AG08396 (cell line): ENCODE results near the gene UBE2S.

Source experiments
- DNase-seq: peaks from one replicate; pipeline ENCODE4 v3.0.0; 2012; ENCODE audit warnings: low spot score, mixed read lengths

The UBE2S gene

GRCh38 chr19:55362174-55362989 lies 45.2 kb downstream of the UBE2S start:
- no peak for DNase-seq

DNA sequence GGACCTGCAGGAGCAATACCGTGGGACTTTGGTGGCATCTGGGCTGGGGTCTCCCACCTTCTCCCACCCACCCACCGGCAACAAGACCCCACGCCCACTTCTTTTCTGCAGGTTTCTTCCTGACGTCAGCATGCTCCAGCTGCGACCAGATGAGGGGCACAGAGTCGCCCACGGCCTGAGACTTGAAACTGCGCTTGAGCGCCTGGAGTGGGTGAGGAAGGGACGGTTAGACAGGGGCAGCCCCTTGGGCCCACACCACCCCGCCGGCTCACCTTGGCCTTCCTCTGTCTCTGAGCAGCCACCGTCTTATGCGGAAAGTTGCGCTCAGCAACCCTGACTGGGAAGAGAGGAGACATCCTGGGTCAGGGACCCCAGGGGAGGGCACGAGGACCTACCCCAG lies 46.7 kb downstream of the UBE2S start:
- no peak for DNase-seq

DNA sequence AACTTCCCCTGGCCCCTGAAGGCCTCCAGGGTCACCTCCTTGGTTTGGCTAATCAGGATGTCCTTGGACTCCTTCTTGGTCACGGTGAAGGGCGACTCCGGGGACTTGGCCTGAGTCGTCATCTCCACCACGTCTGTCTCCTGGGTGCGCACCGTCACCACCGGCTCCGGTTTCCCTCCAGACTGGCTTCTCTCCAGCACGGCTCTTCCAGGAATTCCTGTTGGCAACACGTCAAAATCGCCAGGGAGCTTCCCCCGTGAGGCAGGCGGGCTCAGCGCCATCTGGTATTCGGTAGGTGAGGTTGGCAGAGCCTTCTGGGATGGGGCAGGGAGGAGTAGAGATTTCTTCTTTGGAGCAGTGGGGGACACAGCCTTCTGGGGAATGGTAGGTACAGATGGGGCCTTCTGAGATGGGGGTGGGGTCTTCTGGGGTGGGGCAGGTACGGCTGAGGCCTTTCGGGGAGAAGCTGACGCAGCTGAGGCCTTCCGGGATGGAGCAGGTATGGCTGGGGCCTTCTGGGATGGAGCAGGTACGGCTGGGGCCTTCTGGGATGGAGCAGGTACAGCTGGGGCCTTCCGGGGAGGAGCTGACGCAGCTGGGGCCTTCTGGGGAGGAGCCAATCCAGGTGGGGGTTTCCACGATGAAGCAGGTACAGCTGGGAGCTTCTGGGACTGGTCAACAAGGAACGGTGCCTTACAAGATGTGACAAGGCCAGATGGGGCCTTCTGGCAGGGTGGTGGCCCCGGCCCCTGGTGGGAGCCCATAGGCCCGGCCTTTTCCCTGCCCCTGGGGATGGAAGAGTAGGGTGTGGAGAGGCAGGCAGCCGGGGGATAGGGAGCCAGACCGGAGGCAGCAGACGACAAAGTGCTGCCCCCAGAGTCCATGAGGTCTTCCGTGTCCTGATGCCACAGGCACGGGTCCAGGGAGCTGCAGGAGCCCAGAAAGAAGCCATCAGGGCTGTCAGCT lies 48.4 kb downstream of the UBE2S start:
- no peak for DNase-seq

DNA sequence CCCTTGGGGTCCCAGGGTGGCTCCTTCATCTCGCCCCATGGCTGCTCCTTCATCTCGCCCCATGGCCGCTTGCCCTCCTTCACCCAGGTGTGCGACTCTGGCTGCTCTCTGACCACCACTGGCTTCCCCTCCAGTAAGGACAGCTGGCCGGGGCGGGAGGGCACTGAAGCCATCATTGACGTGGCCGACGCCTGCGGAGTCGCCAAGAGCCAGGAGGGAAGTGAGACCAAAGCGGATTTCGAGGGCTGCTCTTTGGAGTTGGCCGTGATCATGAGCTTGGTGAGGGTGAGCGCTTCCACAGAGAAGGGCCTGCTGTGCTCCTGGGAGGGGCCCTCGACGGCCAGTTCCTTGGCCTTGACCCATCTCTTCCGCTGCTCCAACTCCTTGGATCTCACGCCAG lies 49.1 kb downstream of the UBE2S start:
- no peak for DNase-seq

DNA sequence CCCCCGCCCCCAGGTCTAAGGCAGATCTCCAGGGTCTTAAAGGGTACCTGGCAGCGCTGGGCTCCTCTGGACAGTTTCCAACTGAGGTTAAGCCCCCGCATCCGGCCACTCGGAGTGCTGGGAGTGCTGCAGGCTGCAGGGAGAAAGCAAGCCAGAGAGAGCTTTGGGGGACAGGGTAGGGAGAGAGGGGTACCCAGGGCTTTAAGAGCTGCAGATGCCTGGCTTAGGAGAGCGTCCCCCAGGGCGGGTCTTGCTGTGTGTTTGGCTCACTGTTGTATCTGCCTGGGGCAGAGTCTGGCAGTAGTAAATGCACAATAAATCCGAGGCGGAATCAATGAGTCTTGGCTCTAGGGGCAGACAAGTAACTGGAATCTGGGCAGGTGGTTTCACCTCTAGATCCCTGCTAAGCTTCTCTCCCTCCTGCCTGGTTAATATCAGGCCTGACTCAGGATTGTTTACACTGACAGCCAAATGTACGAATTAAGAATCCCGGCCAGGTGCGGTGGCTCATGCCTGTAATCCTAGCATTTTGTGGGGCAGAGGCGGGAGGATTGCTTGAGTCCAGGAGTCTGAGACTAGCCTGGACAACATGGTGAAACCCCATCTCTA lies 52.3 kb downstream of the UBE2S start:
- DNase-seq, result no peak

DNA sequence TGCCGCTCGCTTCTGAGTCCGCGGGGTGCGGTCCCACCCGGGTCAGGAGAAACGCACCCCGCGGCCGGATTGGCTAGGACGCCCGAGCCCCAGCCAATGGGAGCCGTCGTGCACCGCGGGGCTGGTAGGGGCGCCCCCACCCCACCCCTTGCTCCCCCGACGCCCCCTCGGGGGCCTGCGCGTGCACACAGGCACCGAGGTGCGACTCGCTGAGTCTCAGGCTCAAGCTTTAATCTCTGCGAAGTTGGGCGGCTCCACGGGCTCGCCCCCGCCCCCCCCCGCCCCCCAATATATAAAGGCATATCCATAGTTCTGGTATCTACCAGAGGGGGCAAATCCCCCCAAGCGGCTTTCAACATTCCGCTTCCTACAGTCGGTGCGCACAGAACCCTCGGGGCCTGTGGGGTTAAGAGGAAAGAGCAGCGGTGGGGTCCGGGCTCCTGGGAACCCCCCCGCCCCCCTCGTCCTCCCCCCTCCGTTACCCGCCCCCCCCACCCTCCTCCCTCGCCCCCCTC lies 52.8 kb downstream of the UBE2S start, which contains the start of gene COX6B2:
Gene COX6B2 (minus strand): TSS at position 22 of the 515 bp plus-strand sequence. CDS start 198 bp downstream, outside the sequence.
- no peak for DNase-seq

GRCh38 chr19:55353803-55354697 lies 53.5 kb downstream of the UBE2S start:
- DNase-seq, result peak; percentile 90

DNA sequence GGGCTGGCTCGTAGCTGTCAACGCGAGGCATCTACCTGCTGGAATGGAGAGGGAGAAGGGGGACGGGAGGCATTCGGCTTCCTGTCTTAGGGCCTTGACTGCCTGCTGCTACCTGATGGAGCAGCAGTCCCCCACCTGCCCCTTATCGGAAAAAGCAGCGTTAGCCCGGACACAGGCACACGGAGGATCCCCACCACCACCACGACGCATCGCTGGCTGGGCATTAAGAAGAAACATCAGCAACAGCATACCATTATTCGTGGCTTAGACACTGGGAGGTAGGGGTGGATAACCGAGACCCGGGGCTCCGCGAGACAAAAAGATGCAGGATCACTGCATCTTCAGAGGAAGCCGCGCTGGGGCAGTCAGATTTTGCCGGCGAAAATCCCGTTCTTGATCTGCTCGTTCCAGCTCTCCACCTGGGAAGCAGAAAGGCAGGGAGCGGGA lies 54.2 kb downstream of the UBE2S start:
- DNase-seq, result no peak

GRCh38 chr19:55352549-55353145 lies 54.9 kb downstream of the UBE2S start:
- DNase-seq, result no peak

- no peak for DNase-seq
These were observed 55.5 kb downstream of the UBE2S start for GRCh38 chr19:55352040-55352439.

DNA sequence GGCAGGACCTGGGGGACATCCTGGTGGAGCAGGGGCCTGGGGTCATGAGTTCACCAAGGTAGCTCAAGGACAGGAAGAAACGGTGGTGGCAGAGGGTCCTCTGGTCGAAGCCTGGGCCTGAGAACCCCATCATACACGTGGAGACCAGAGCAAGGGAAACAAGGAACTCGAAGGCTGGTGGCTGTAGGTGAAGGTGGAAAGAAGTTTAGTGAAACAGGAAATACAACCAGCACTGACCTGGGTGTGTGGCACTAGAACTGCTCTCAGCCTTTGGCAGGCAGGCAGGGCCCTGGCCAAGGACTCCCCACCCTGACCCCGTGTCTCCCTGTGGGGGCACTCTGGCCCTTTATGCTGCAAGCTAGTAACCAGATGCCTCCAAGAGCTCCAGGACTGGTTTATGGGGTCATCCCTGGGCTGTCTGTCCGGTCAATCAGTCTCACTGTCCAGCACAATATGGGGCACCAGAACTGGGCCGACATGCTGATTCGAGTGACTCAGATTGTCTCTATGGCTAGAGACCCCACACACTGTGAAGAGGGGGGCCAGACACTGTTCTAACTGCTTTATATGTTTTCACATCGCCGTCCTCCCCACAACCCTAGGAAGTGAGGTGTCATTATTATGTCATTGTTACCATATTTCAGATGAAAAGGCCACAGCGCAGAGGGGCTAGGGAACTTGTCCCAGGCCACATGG lies 56.8 kb downstream of the UBE2S start:
- no peak for DNase-seq
